ENCODE data around the gene EXTL2.
"Not testable (repeated sequence)": the region's sequence is repeated elsewhere in the genome, so short reads cannot be mapped to it uniquely, and the experiment has no call there.

The EXTL2 gene

GRCh38 chr1:100852976-100853375 lies 41.7 kb downstream of the EXTL2 start:
- no peak for DNase-seq

- no peak for DNase-seq
Measured at GRCh38 chr1:100851726-100852125, 42.9 kb downstream of the EXTL2 start.

GRCh38 chr1:100847361-100848082 lies 47.1 kb downstream of the EXTL2 start:
- no peak for DNase-seq

GRCh38 chr1:100843160-100843559 lies 51.5 kb downstream of the EXTL2 start:
- DNase-seq, result not testable (repeated sequence)

- no peak for DNase-seq
Measured at GRCh38 chr1:100835866-100836842, 58.5 kb downstream of the EXTL2 start.

GRCh38 chr1:100834777-100835660 lies 59.6 kb downstream of the EXTL2 start:
- peak; percentile 11 for DNase-seq

GRCh38 chr1:100832694-100833428 lies 61.8 kb downstream of the EXTL2 start:
- no peak for DNase-seq

GRCh38 chr1:100825666-100826065 lies 69.0 kb downstream of the EXTL2 start:
- DNase-seq, result not testable (repeated sequence)
